ENCODE results near the gene INSM1. TPM values are rescaled to one million over a fixed set of nuclear protein-coding genes. Genes with fewer than 3 reads are reported as not detected.

INSM1 gene
- total RNA-seq, 1 experiment from 2014 or later: not detected

DNA sequence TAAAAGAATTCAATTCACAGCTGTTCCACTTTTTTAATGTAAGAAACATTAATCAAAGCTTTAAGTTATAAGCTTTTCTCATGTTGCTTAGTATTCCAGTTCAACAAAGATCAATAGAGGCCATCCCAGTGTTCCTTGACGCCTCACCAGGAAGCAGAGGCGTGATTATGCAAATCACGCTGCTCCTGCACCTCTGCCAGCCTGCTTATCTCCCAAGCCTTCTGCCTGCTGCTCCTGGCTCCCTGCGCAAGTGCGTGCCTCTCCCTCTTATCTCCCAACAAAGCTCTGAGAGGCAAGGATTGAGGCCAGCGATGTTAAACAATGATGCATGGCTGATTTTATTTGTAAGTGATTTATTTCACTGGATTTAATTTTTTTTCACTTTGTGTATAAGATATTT, 42.8 kb downstream of the INSM1 start:
- intact Hi-C loops (cut with micrococcal nuclease; ENCODE audit: unreplicated experiment): loop anchor here (5.0 kb wide), 1 partner anchor 42 kb away; no protein-coding TSS in a partner anchor
- peak; percentile 76 for DNase-seq (ENCODE audit: low spot score)
- no TSS peak for BruUV-seq (replicated peaks)
- H3K4me1 ChIP-seq (ENCODE audit: insufficient read depth, low read length, poor library complexity, severe bottlenecking): peaks cover 63% of the 10 kb centered on the region
- no peaks in the 10 kb centered on the region for H3K36me3 ChIP-seq (ENCODE audit: insufficient read depth, low read length, poor library complexity, severe bottlenecking)
- no peak overlapping the region for H3K27ac ChIP-seq (ENCODE audit: low read depth, low read length, poor library complexity, severe bottlenecking)
- POLR2A ChIA-PET (ENCODE audit: low non-redundant PET): no interaction called here
- no peak overlapping the region for H3K4me3 ChIP-seq (ENCODE audit: low read depth, low read length, poor library complexity, severe bottlenecking)
- CTCF ChIA-PET: interaction anchor here (0.6 kb wide), 1 partner anchor 48 kb away, joined by 4 read pairs; no protein-coding TSS in a partner anchor
- H3K27me3 ChIP-seq (replicated peaks; ENCODE audit: insufficient read depth, low read depth, low read length, poor library complexity): no peaks in the 10 kb centered on the region
- H3K9me3 ChIP-seq (ENCODE audit: low read depth, low read length, poor library complexity, severe bottlenecking): no peaks in the 10 kb centered on the region
- TF ChIP-seq, protein P1, sequence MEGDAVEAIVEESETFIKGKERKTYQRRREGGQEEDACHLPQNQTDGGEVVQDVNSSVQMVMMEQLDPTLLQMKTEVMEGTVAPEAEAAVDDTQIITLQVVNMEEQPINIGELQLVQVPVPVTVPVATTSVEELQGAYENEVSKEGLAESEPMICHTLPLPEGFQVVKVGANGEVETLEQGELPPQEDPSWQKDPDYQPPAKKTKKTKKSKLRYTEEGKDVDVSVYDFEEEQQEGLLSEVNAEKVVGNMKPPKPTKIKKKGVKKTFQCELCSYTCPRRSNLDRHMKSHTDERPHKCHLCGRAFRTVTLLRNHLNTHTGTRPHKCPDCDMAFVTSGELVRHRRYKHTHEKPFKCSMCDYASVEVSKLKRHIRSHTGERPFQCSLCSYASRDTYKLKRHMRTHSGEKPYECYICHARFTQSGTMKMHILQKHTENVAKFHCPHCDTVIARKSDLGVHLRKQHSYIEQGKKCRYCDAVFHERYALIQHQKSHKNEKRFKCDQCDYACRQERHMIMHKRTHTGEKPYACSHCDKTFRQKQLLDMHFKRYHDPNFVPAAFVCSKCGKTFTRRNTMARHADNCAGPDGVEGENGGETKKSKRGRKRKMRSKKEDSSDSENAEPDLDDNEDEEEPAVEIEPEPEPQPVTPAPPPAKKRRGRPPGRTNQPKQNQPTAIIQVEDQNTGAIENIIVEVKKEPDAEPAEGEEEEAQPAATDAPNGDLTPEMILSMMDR (conservative IDR thresholded peaks at IDR 0.05; ENCODE audit: low read depth, low read length): no peak
- no peak for TF ChIP-seq EZH2 (IDR thresholded peaks at IDR 0.05; ENCODE audit: borderline replicate concordance, low read depth, low read length, poor library complexity, severe bottlenecking)

DNA sequence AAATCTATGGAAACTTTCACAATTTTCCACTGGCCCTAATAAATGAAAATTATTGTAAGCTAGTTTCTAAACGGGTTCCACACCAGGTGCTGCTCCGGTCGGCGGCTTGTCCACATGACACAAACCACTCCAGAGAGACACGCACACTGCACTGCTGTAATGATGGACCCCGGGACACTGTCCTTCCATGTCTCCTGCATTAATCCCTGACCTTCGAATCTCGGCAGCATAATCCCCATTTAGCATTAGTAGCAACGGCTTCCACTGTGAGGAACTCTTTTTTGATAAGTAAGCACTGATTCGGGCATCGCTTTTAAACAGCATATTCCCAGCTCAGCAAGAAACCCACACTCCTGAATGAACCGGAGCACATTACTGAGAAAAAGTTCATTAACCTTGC, 43.5 kb downstream of the INSM1 start:
- no peaks in the 10 kb centered on the region for H3K27me3 ChIP-seq (replicated peaks; ENCODE audit: insufficient read depth, low read depth, low read length, poor library complexity)
- no peaks in the 10 kb centered on the region for H3K36me3 ChIP-seq (ENCODE audit: insufficient read depth, low read length, poor library complexity, severe bottlenecking)
- peaks cover 63% of the 10 kb centered on the region for H3K4me1 ChIP-seq (ENCODE audit: insufficient read depth, low read length, poor library complexity, severe bottlenecking)
- BruUV-seq (replicated peaks): no TSS peak
- intact Hi-C loops (cut with micrococcal nuclease; ENCODE audit: unreplicated experiment): loop anchor here (5.0 kb wide), 1 partner anchor 41 kb away; no protein-coding TSS in a partner anchor
- H3K4me3 ChIP-seq (ENCODE audit: low read depth, low read length, poor library complexity, severe bottlenecking): no peak overlapping the region
- H3K27ac ChIP-seq (ENCODE audit: low read depth, low read length, poor library complexity, severe bottlenecking): no peak overlapping the region
- no peak for DNase-seq (ENCODE audit: low spot score)
- H3K9me3 ChIP-seq (ENCODE audit: low read depth, low read length, poor library complexity, severe bottlenecking): no peaks in the 10 kb centered on the region
- CTCF ChIA-PET: no interaction called here
- POLR2A ChIA-PET (ENCODE audit: low non-redundant PET): no interaction called here
- TF ChIP-seq EZH2 (IDR thresholded peaks at IDR 0.05; ENCODE audit: borderline replicate concordance, low read depth, low read length, poor library complexity, severe bottlenecking): no peak

DNA sequence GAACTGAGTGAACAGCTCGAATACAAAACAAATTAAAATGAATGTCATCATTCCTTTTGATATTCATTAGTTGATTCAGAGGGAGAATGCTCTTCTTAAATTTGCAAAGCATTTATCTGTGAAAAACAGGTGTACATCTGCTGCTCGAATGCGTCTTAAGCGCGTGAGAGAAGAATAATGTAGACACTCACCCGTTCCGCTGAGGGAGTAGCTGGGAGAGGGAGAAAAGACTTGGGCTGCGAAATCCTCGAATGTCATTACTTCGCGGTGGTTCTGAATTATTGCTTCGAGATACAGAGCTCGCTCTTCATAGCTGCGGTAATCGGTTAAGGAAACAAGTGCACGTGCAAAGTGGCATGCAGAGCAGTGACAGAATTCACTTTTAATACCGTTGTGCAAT, 43.9 kb downstream of the INSM1 start:
- POLR2A ChIA-PET (ENCODE audit: low non-redundant PET): no interaction called here
- H3K9me3 ChIP-seq (ENCODE audit: low read depth, low read length, poor library complexity, severe bottlenecking): no peaks in the 10 kb centered on the region
- CTCF ChIA-PET: interaction anchor here (0.6 kb wide), 1 partner anchor 11 kb away, joined by 3 read pairs; no protein-coding TSS in a partner anchor
- intact Hi-C loops (cut with micrococcal nuclease; ENCODE audit: unreplicated experiment): loop anchor here (5.0 kb wide), 1 partner anchor 40 kb away; no protein-coding TSS in a partner anchor
- H3K27ac ChIP-seq (ENCODE audit: low read depth, low read length, poor library complexity, severe bottlenecking): no peak overlapping the region
- no peak for DNase-seq (ENCODE audit: low spot score)
- no peak for TF ChIP-seq EZH2 (IDR thresholded peaks at IDR 0.05; ENCODE audit: borderline replicate concordance, low read depth, low read length, poor library complexity, severe bottlenecking)
- peaks cover 63% of the 10 kb centered on the region for H3K4me1 ChIP-seq (ENCODE audit: insufficient read depth, low read length, poor library complexity, severe bottlenecking)
- no peaks in the 10 kb centered on the region for H3K27me3 ChIP-seq (replicated peaks; ENCODE audit: insufficient read depth, low read depth, low read length, poor library complexity)
- no peaks in the 10 kb centered on the region for H3K36me3 ChIP-seq (ENCODE audit: insufficient read depth, low read length, poor library complexity, severe bottlenecking)
- BruUV-seq (replicated peaks): no TSS peak
- peak overlapping the region; percentile 0 for H3K4me3 ChIP-seq (ENCODE audit: low read depth, low read length, poor library complexity, severe bottlenecking)

- H3K9me3 ChIP-seq (ENCODE audit: low read depth, low read length, poor library complexity, severe bottlenecking): no peaks in the 10 kb centered on the region
- POLR2A ChIA-PET (ENCODE audit: low non-redundant PET): no interaction called here
- intact Hi-C loops (cut with micrococcal nuclease; ENCODE audit: unreplicated experiment): loop anchor here (5.0 kb wide), 1 partner anchor 40 kb away; no protein-coding TSS in a partner anchor
- no TSS peak for BruUV-seq (replicated peaks)
- CTCF ChIA-PET: interaction anchor here (0.6 kb wide), 1 partner anchor 360 kb away, joined by 3 read pairs; the partner anchor contains the start of genes CFAP61 and CRNKL1
- no peak overlapping the region for H3K4me3 ChIP-seq (ENCODE audit: low read depth, low read length, poor library complexity, severe bottlenecking)
- peak; percentile 91 for DNase-seq (ENCODE audit: low spot score)
- peak overlapping the region; percentile 38 for H3K27ac ChIP-seq (ENCODE audit: low read depth, low read length, poor library complexity, severe bottlenecking)
- peaks cover 58% of the 10 kb centered on the region for H3K4me1 ChIP-seq (ENCODE audit: insufficient read depth, low read length, poor library complexity, severe bottlenecking)
- TF ChIP-seq EZH2 (IDR thresholded peaks at IDR 0.05; ENCODE audit: borderline replicate concordance, low read depth, low read length, poor library complexity, severe bottlenecking): no peak
- TF ChIP-seq, protein P1 (conservative IDR thresholded peaks at IDR 0.05; ENCODE audit: low read depth, low read length): no peak
- no peaks in the 10 kb centered on the region for H3K36me3 ChIP-seq (ENCODE audit: insufficient read depth, low read length, poor library complexity, severe bottlenecking)
- no peaks in the 10 kb centered on the region for H3K27me3 ChIP-seq (replicated peaks; ENCODE audit: insufficient read depth, low read depth, low read length, poor library complexity)
Measured at GRCh38 chr20:20412750-20413149, 44.8 kb downstream of the INSM1 start.
